ENCODE results near the gene TXNIP. TPM values are rescaled to one million over a fixed set of nuclear protein-coding genes. Genes with fewer than 3 reads are reported as not detected.

TXNIP gene
- total RNA-seq, 1 experiment from 2014 or later, result 23.2 TPM

DNA sequence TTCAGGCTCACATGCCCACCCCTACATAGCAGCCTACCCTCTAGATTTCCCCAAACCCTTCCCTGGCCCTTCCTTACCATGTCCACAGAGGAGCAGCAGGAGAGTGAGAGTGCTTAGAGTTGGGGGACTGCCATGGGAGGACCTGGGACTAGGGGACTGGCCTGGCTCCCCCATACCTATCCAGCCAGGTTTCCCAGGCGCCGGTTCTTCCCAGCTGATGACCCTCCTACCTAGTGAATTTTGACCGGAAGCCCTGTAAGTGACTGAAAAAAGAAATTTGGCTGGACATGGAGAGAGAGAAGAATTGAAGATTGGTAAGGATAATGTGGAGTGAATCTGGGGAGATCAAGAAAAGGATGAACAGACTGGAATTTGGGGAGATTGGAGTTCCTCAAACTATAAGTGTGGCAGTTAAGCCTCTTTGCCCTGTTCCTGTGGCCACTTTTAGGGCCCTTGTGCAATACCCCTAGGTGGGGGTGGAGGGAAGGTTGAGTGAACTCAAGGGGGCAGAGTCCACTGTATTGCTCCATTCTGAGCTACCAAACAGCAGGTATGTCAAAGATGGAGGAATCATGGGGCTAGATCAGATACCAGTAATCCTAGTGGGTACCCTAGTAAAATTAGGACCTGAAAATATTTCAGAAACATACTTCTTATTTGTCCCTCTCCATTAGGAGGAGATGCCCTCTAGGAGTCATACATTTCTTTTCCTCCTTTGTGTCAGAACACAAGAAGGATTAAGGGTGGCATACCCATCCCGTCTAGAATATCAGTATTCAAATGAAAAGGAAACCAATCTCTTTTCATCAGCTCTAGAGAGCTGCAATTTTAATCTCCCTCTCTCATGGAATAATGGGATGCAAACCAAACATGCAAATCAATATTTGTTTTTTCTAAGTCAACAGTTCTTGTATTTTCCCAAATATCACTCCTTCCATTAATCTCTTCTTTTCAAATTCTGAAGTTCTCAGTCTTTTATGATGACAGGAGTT, 24.0 kb upstream of the TXNIP start:
- Histone ChIP-seq H4K5ac (ENCODE audit: insufficient read length, low read depth, low read length) (no peak overlapping the region), H2AK5ac (ENCODE audit: insufficient read length, low read length) (no peak overlapping the region), H3K14ac (ENCODE audit: insufficient read depth, low read length) (no peak overlapping the region), H3T11ph (ENCODE audit: low read length) (no peak overlapping the region), H3K18ac (ENCODE audit: insufficient read length, low read depth, low read length) (no peak overlapping the region), H4K8ac (replicated peaks; ENCODE audit: insufficient read length, low read depth, low read length) (no peak overlapping the region), H3K23me2 (ENCODE audit: insufficient read length, low read depth, low read length, poor library complexity, severe bottlenecking) (peaks cover 6% of the 10 kb centered on the region), H3K4ac (ENCODE audit: low read depth, low read length) (no peak overlapping the region), H3K4me1 (ENCODE audit: insufficient read depth, low read length) (peaks cover 9% of the 10 kb centered on the region; the same call in 1 of the 2 replicates), H3K56ac (ENCODE audit: insufficient read length, low read depth, low read length) (no peak overlapping the region), H3K79me1 (ENCODE audit: insufficient read depth, low read depth, low read length, poor library complexity, severe bottlenecking) (no peaks in the 10 kb centered on the region), H3K79me2 (ENCODE audit: insufficient read depth, low read length) (no peaks in the 10 kb centered on the region), H2BK15ac (ENCODE audit: low read depth, low read length) (no peak overlapping the region), H3K4me2 (ENCODE audit: insufficient read depth, insufficient read length, low read length) (peak overlapping the region; percentile 55), H4K20me1 (ENCODE audit: control insufficient read depth, insufficient read depth, insufficient read length) (no peaks in the 10 kb centered on the region), H2AFZ (ENCODE audit: low read length) (no peak overlapping the region), H3K27ac (ENCODE audit: insufficient read length, low read depth, low read length) (no peak overlapping the region), H3K9me3 (ENCODE audit: control insufficient read depth, low read depth, low read length) (no peaks in the 10 kb centered on the region), H2BK5ac (ENCODE audit: insufficient read length, low read length) (no peak overlapping the region), H2BK20ac (ENCODE audit: low read depth, low read length, poor library complexity, severe bottlenecking) (no peak overlapping the region), H2BK12ac (ENCODE audit: insufficient read length, low read depth, low read length) (no peak overlapping the region), H2BK120ac (ENCODE audit: low read depth, low read length, poor library complexity, severe bottlenecking) (no peak overlapping the region), H3K9ac (ENCODE audit: extremely low read depth, insufficient read length, low read length) (no peak overlapping the region), H4K91ac (ENCODE audit: insufficient read length, low read depth, low read length) (no peak overlapping the region), H3K23ac (ENCODE audit: insufficient read length, low read depth, low read length) (no peak overlapping the region), H3K27me3 (ENCODE audit: insufficient read depth, low read length) (peaks cover 10% of the 10 kb centered on the region; the same call in 1 of the 2 replicates)
- H3K27me3 Mint-ChIP-seq (ENCODE audit: low read depth), result peaks cover 52% of the 10 kb centered on the region
- no CpG with 5 or more reads among the region's 4 CpGs for WGBS (ENCODE audit: extremely low coverage, insufficient read length, low lambda C conversion rate)
- no peaks in the 10 kb centered on the region for H3K9me3 Mint-ChIP-seq
- no peak overlapping the region for H3K27ac Mint-ChIP-seq
- H3K4me1 Mint-ChIP-seq, result peaks cover 15 to 22% of the 10 kb centered on the region in 2 experiments
- no peaks in the 10 kb centered on the region for H3K36me3 Mint-ChIP-seq (ENCODE audit: insufficient read depth in 1 of 3, low read depth in 3 of 3)
- TF ChIP-seq, protein P1, sequence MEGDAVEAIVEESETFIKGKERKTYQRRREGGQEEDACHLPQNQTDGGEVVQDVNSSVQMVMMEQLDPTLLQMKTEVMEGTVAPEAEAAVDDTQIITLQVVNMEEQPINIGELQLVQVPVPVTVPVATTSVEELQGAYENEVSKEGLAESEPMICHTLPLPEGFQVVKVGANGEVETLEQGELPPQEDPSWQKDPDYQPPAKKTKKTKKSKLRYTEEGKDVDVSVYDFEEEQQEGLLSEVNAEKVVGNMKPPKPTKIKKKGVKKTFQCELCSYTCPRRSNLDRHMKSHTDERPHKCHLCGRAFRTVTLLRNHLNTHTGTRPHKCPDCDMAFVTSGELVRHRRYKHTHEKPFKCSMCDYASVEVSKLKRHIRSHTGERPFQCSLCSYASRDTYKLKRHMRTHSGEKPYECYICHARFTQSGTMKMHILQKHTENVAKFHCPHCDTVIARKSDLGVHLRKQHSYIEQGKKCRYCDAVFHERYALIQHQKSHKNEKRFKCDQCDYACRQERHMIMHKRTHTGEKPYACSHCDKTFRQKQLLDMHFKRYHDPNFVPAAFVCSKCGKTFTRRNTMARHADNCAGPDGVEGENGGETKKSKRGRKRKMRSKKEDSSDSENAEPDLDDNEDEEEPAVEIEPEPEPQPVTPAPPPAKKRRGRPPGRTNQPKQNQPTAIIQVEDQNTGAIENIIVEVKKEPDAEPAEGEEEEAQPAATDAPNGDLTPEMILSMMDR (conservative IDR thresholded peaks at IDR 0.05), result 0 out of 3 replicates have a peak, but pooled peaks have one; percentile 16
- no peak for DNase-seq
- H3K4me3 Mint-ChIP-seq, result peak overlapping the region; percentile 54 to 55; a peak in 3 of 5 replicates

Data from H9 (cell line).